HPDE6-E6E7 (cell line): ENCODE measurements around the gene ZACN.
"Not testable (repeated sequence)": the region's sequence is repeated elsewhere in the genome, so short reads cannot be mapped to it uniquely, and the experiment has no call there.

Source experiments
- DNase-seq: peaks from one replicate; pipeline ENCODE4 v3.0.0; 2011; ENCODE audit warnings: missing footprints; ENCODE audit errors: extremely low spot score

ZACN gene

DNA sequence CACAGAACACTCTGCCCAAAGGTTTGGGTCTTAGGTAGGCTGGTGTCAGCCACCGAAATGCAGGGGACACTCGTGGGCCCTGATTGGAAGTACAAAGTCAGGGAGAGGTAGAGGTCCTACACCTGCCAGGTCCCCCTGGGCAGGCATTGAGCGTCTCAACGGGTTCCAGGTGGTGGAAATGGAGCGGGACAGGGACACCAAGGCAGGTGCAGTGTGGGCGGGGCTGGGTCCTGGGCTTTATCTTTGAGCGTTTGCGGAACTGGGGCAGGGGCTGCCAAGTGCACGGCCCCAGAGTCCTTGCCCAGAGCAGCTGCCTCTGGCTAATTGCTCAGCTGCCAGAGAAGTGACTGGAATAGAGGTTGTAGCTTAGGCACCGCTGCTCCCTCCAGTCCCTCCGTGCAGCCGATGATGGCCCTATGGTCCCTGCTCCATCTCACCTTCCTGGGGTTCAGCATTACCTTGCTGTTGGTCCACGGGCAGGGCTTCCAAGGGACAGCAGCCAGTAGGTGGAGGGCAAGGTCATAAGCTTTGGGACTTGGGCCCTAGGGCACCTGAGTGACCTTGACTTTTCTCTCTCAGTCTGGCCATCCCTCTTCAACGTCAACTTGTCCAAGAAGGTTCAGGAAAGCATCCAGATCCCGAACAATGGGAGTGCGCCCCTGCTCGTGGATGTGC, at the start of gene ZACN:
TSS of gene ZACN (plus strand) at position 323 of the 675 bp plus-strand sequence. CDS start at position 406, 83 bp downstream.
- no peak for DNase-seq

DNA sequence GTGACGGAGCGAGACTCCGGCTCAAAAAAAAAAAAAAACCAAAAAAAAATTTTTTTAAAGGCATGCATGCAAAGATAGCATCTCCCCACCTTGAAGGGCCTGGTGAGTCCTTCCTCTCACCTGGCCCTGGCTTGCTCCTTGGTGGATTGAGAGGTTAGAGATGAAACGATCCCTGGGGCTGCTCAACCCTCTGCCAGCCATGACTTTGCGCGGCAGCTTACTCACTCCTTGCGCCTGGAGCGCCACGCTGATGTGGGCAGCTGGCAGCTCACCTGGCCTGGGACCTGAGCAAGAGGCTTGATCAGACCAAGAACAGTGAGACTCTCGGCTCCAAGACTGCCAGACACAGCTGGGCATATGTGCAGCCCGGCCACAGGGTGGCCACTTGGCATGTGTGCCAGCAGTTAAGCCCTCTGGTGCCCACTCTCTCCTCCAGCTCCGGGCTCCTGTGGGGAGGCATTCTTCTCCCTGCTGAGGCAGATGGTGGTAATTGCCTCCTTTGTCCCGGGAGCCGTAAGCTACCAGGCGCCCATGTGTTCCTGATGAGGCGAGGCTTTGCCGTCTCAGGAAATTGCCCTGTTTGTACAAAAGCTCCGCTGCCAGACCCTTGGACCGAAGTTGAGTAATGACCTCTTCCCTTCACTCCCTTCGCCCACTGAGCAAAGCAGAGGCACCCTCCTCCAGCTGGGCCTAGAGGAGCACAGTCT, 46.8 kb upstream of the ZACN start:
- no peak for DNase-seq

GRCh38 chr17:76032780-76033108, 46.2 kb upstream of the ZACN start:
- DNase-seq = no peak

DNA sequence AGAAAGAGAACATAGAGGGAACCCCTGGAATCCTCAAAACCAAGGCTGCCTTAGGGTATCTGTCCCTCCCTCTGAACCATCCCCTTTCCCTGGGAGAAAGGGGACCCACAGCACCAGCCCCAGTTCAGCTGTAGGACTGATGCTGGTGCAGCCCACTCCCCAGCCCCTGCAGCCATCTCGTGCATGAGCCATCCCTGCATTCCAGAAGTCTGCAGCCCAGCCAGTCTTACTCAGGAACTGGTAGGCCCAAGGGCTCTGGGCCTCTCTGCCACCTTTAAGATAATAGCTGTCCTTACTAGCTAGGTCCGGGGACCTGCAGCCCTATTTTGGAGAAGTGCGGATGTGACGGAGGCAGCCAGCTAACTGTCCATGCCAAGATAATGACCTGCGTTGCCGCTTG, 45.8 kb upstream of the ZACN start:
- DNase-seq = no peak

GRCh38 chr17:76034428-76035350, 44.3 kb upstream of the ZACN start:
- no peak for DNase-seq

DNA sequence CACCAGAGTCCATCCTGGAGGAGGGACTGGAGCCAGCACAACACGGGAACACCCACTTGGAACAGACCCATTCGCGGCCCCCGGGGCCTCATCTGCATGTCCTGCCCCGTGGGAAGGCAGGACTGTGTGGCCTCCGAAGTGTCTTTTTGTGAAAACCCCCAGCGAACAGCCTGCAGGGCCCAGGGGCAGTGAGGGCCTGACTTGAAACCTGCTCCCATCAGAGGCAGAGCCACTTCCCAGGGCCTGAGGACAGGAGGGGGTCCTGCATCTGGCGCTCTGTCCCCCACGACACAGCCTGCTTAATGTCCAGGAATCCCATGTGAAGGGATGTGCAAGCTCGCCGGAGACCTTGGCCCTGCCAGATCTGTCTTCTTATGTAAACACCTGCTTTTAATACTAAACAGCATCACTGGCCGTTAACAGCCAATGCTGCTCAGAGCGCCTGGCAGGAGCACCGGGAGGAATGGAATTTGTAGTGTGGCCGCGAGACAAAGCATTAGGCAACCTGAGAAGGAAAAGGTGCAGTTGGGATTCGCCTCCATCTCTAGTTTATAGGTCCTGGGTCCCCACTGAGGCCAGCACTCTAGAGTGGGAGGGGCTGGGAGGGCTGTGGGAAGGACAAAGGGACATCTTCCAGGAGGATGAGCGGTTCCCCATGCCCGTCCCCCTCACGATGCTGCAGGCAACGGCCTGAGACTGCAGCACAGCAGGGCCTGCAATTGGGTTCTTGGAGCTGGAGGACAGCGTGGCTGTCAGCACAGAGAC, 42.3 kb upstream of the ZACN start:
- no peak for DNase-seq

GRCh38 chr17:76038050-76038449, 40.9 kb upstream of the ZACN start:
- DNase-seq = no peak

- DNase-seq = no peak
Measured at GRCh38 chr17:76039121-76039520, 39.9 kb upstream of the ZACN start.

- DNase-seq = no peak
Measured at GRCh38 chr17:76040376-76040775, 38.6 kb upstream of the ZACN start.

GRCh38 chr17:76042868-76043267, 36.1 kb upstream of the ZACN start:
- not testable (repeated sequence) for DNase-seq

DNA sequence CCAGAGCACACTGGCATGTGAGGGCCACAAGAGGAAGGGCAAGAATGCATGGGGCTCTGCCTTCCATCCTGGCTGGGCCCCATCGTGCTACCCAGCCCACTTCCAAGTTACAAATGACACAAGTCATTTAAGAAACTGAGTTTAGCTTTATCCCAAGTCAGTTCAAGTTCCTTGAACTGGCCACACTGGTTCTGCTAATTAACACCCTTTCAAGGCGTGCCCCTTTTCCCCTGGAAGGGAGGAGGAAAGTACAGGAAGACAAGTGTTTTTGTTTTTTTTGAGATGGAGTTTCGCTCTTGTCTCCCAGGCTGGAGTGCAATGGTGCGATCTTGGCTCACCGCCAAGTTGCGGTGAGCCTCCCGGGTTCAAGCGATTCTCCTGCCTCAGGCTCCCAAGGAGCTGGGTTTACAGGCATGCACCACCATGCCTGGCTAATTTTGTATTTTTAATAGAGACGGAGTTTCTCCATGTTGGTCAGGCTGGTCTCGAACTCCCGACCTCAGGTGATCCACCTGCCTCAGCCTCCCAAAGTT, 34.4 kb upstream of the ZACN start:
- DNase-seq = not testable (repeated sequence)

DNA sequence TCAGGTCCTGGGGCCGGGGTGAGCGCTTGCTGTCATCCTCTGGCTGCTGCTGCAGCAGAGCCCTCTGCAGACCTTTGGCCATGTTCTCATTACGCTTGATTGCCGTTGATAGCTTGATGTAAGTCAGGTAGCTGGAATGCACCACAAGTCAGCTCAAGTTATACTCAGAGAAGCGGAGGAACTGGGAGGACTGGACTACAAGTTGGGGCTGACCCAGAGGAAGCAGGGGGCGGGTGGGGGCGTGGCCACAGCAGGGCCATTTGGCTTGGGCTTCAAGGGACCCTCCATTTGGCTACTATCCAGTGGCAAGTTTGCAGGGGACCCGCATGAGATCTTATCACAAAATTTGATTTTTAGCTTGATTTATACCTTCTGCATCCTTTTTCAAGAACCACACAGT, 32.9 kb upstream of the ZACN start:
- no peak for DNase-seq

DNA sequence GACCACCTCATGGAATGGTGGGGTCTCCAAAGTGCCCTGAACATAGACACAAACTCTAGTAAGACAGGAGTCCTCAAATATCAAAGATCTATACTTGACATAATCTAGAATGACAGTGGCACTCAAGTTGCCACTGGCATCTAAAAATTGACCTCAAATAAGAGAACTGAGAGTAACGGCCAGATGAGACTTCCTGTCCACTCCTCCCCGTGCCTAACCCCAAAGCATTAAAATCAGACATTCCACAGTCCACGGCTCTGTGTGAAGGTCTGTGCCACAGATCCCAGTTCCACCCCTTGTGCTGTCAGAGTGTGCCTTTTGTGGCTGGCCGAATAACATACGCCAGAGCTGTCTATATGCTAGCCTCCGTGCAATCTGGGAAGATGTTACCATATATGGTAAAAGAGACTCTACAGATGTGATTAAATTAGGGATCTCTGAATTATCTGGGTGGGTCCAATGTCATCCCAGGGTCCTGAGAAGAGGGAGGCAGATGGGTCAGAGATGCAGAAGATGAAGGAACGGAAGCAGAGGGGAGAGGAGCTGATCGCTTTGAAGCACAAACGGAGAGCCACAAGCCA, 30.9 kb upstream of the ZACN start:
- no peak for DNase-seq

- no peak for DNase-seq
Measured at GRCh38 chr17:76048711-76049110, 30.3 kb upstream of the ZACN start.

- no peak for DNase-seq
Measured at GRCh38 chr17:76049239-76049638, 29.7 kb upstream of the ZACN start.

- DNase-seq = no peak
Measured at GRCh38 chr17:76049836-76050537, 29.0 kb upstream of the ZACN start.

DNA sequence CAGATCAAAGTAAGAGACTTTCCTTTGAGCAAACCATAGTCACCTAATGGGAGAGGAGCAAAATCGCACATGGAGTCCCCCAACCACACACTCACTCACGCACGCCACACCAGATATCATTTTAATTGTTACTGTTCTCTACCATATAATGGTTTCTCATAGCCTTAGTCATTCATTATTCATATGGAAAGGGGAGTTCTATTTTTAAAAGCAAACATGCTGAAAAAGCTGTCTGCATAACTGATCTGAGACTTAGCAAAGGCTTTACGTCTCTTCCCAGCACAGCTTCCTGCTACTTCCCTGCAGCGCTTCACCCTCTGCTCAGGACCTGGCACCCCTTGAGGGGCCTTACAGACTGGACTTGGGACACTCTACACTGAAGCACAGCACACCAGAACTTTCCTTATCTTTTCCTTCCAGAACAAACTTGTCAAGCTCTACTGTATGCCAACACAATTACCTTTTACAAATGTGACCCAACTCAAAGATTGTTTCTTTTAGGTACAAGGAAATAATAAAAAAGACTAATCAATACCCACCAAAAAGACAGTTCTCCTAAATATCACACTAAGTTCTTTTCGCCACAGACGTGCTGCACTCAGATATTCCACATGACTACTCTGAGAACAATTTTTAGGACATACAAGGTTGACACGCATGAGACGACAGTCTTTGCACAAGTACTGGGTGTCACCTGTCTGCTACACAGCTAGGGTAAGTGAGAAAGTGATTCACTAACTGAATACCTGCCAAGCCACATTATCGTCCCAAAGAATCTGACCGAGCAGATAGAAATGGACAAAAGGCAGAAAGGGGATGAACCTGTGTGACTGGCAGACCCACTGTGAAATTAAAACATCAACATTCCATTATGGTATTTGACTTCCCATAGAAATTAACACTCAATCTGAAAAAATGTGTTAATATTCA, 28.2 kb upstream of the ZACN start:
- no peak for DNase-seq

- no peak for DNase-seq
Measured at GRCh38 chr17:76051561-76051960, 27.4 kb upstream of the ZACN start.
